Ectodermal cell (in vitro differentiated cells): Measurements from ENCODE around the gene TMEM72.

ENCODE experiments used
- H3K27ac ChIP-seq: 2 replicates; pipeline ENCODE4 v1.7.0; 2013; ENCODE audit warnings: mild to moderate bottlenecking, low read depth, low read length; ENCODE audit not compliant: insufficient read depth, poor library complexity, severe bottlenecking
- H3K27me3 ChIP-seq: 2 replicates; pipeline ENCODE4 v1.7.0; 2013; ENCODE audit warnings: mild to moderate bottlenecking, low read length; ENCODE audit not compliant: insufficient read depth, control insufficient read depth, poor library complexity, severe bottlenecking
- H3K36me3 ChIP-seq: one replicate; pipeline ENCODE4 v1.7.0; 2013; ENCODE audit warnings: low read length; ENCODE audit not compliant: control insufficient read depth, insufficient read depth
- H3K4me1 ChIP-seq: one replicate; pipeline ENCODE4 v1.7.0; 2013; ENCODE audit warnings: low read length; ENCODE audit not compliant: control insufficient read depth, insufficient read depth
- H3K4me3 ChIP-seq: 2 replicates; pipeline ENCODE4 v1.7.0; 2013; ENCODE audit warnings: low read depth, low read length, control low read depth; ENCODE audit not compliant: insufficient read depth
- H3K9me3 ChIP-seq: 2 replicates; pipeline ENCODE4 v1.7.0; 2013; ENCODE audit warnings: mild to moderate bottlenecking, low read length, moderate library complexity; ENCODE audit not compliant: control insufficient read depth
- WGBS, 2 experiments: methylation state at CpG; one replicate each; pipeline ENCODE4 v1.1.7; 2013; ENCODE audit warnings: missing lambda C conversion rate in 2 of 2; 5-methylcytosine and 5-hydroxymethylcytosine counted together

The TMEM72 gene

GRCh38 chr10:44874166-44874565 is 37.0 kb upstream of the TMEM72 start:
- H3K4me1 ChIP-seq = peaks cover 5% of the 10 kb centered on the region
- H3K4me3 ChIP-seq = no peak overlapping the region
- H3K36me3 ChIP-seq = no peaks in the 10 kb centered on the region
- H3K9me3 ChIP-seq = no peaks in the 10 kb centered on the region
- WGBS, 2 experiments = 79 to 97% methylated on average over 1 of the region's 1 CpG
- H3K27me3 ChIP-seq = no peaks in the 10 kb centered on the region
- H3K27ac ChIP-seq = no peak overlapping the region

- Histone ChIP-seq H3K27ac (no peak overlapping the region), H3K4me1 (peaks cover 13% of the 10 kb centered on the region)
Measured at GRCh38 chr10:44878706-44879530, 32.2 kb upstream of the TMEM72 start.

GRCh38 chr10:44879531-44879899 is 31.6 kb upstream of the TMEM72 start:
- 69 to 76% methylated on average over 14 of the region's 14 CpGs for WGBS, 2 experiments
- no peak overlapping the region for H3K27ac ChIP-seq
- H3K4me1 ChIP-seq = peaks cover 13% of the 10 kb centered on the region
- no peaks in the 10 kb centered on the region for H3K9me3 ChIP-seq
- peak overlapping the region; percentile 20 for H3K4me3 ChIP-seq
- H3K27me3 ChIP-seq = no peaks in the 10 kb centered on the region
- no peaks in the 10 kb centered on the region for H3K36me3 ChIP-seq

More at GRCh38 chr10:44878706-44879530, 32.2 kb upstream of the TMEM72 start:
- Histone ChIP-seq H3K36me3 (no peaks in the 10 kb centered on the region), H3K9me3 (no peaks in the 10 kb centered on the region), H3K27me3 (no peaks in the 10 kb centered on the region), H3K4me3 (peak overlapping the region; percentile 20)
- 11% methylated on average over 29 of the region's 29 CpGs for WGBS, 2 experiments

DNA sequence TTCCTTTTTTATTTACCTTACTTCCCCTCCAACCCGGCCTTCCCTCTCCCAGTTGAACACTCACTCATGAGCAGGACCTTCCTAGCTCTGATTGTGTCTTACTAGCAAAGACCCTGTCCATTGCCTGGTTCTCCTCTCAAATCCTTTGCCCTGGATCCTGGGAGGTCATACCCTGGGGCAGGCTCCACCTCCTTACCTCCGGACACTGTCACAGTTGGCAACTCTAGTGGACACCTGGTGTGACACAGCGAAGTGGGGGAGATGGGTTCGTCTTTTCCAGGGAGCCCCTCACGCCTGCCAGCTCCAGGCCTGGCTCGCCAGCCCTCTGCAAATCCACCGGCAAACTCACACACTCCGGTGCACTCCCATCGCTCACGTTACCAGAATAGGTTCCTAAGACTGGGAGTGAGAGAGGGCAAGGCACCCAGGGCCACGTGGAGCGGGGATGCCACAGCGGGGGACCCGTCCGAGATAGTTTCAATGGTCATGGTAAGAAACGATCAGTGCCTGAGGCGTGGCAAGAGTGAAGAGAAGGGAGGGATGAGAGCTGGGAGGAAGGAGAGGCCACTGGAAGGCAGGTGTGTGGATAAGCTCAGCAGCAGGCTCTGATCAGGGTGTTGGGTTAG is 30.9 kb upstream of the TMEM72 start:
- 90 to 92% methylated on average over 17 of the region's 17 CpGs for WGBS, 2 experiments
- Histone ChIP-seq H3K4me3 (no peak overlapping the region), H3K27me3 (no peaks in the 10 kb centered on the region), H3K4me1 (peaks cover 13% of the 10 kb centered on the region), H3K27ac (no peak overlapping the region), H3K36me3 (no peaks in the 10 kb centered on the region), H3K9me3 (no peaks in the 10 kb centered on the region)

GRCh38 chr10:44881649-44882048 is 29.5 kb upstream of the TMEM72 start:
- Histone ChIP-seq H3K9me3 (no peaks in the 10 kb centered on the region), H3K36me3 (no peaks in the 10 kb centered on the region), H3K4me3 (no peak overlapping the region), H3K27me3 (no peaks in the 10 kb centered on the region), H3K27ac (no peak overlapping the region), H3K4me1 (peaks cover 13% of the 10 kb centered on the region)
- 94 to 97% methylated on average over 7 of the region's 7 CpGs for WGBS, 2 experiments

- H3K27me3 ChIP-seq = no peaks in the 10 kb centered on the region
- WGBS, 2 experiments = 90% methylated on average over 6 of the region's 6 CpGs
- H3K4me3 ChIP-seq = no peak overlapping the region
- H3K36me3 ChIP-seq = no peaks in the 10 kb centered on the region
- H3K4me1 ChIP-seq = peaks cover 13% of the 10 kb centered on the region
- no peaks in the 10 kb centered on the region for H3K9me3 ChIP-seq
- no peak overlapping the region for H3K27ac ChIP-seq
Measured at GRCh38 chr10:44882166-44882720, 28.9 kb upstream of the TMEM72 start.

DNA sequence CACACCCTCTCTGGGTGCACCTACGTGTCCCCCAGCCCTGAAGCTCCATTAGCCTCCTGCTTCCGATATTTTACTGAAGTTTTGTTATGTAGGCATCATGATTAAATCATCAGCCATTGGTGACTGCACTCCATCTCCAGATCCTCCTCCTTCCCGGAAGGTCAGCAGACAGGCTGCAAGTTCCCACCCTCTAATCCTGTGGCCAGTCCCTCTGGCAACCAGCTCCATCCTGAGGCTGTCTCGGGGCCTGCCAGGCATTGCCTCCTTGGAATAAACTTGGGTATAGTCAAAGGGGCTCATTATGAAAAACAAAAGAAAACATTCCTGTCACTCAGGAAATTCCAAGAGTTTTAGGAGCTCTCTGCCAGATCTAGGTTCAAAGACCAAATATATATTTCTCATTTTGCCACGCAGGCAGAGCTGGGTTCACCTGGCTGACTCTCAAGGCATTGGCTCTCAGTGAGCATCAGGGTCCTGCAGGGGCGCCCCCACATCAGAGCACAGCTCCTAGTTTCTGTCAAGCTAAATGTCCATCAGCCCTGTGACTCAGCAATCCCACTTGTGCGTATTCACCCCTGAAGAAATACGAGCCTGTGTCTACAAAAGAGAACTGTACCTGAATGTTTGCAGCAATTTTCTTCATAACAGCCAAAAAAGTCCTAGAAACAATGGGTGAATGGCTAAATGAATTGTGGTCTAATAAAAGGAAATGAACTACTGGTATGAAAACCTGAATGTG is 27.4 kb upstream of the TMEM72 start:
- H3K9me3 ChIP-seq = no peaks in the 10 kb centered on the region
- H3K27ac ChIP-seq = no peak overlapping the region
- H3K27me3 ChIP-seq = no peaks in the 10 kb centered on the region
- peaks cover 9% of the 10 kb centered on the region for H3K4me1 ChIP-seq
- no peaks in the 10 kb centered on the region for H3K36me3 ChIP-seq
- no peak overlapping the region for H3K4me3 ChIP-seq
- 90 to 93% methylated on average over 8 of the region's 8 CpGs for WGBS, 2 experiments

GRCh38 chr10:44885710-44886109 is 25.4 kb upstream of the TMEM72 start:
- no peaks in the 10 kb centered on the region for H3K36me3 ChIP-seq
- no peaks in the 10 kb centered on the region for H3K27me3 ChIP-seq
- no peak overlapping the region for H3K27ac ChIP-seq
- WGBS, 2 experiments = 91 to 94% methylated on average over 6 of the region's 6 CpGs
- H3K4me1 ChIP-seq = no peaks in the 10 kb centered on the region
- no peak overlapping the region for H3K4me3 ChIP-seq
- H3K9me3 ChIP-seq = no peaks in the 10 kb centered on the region

- no peaks in the 10 kb centered on the region for H3K9me3 ChIP-seq
- no peaks in the 10 kb centered on the region for H3K36me3 ChIP-seq
- H3K4me3 ChIP-seq = no peak overlapping the region
- no peaks in the 10 kb centered on the region for H3K4me1 ChIP-seq
- no peaks in the 10 kb centered on the region for H3K27me3 ChIP-seq
- 96% methylated on average over 5 of the region's 5 CpGs for WGBS, 2 experiments
- H3K27ac ChIP-seq = no peak overlapping the region
Measured at GRCh38 chr10:44886966-44887365, 24.2 kb upstream of the TMEM72 start.

DNA sequence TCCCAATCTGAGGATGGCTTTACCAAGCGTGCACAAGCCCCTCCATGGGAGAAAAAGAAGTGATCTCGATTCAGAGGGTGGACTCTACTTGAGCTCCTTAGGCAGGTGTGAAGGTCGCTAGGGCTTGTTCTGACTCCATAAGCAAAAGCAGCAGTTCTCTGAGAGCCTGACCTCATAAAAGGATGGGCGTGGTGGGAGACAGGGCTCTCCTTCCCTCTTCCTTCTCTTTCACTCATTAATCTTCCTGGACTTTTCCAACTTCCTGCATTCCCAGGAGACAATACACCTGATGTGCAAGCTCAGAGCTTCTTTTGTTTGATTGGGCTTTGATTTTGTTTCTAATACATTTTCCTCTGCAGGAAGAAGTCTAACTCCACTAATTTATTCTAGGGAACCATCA is 22.3 kb upstream of the TMEM72 start:
- no peaks in the 10 kb centered on the region for H3K4me1 ChIP-seq
- no peaks in the 10 kb centered on the region for H3K27me3 ChIP-seq
- no peak overlapping the region for H3K27ac ChIP-seq
- H3K4me3 ChIP-seq = no peak overlapping the region
- no peaks in the 10 kb centered on the region for H3K36me3 ChIP-seq
- 94 to 95% methylated on average over 4 of the region's 4 CpGs for WGBS, 2 experiments
- no peaks in the 10 kb centered on the region for H3K9me3 ChIP-seq
